Heart left ventricle (tissue), 13 donors: ENCODE measurements around the gene MAP2K5.

Source experiments
- POLR2A ChIP-seq, 2 donors: fragments of 450-650 bp; IDR thresholded peaks; one replicate each; pipeline ENCODE4 v1.6.1; 2017; ENCODE audit warnings: antibody characterized with exemption in 2 of 2, mild to moderate bottlenecking in 2 of 2, moderate library complexity in 2 of 2
- TF ChIP-seq, protein P1 (sequence below), 12 donors: fragments of 200-600 bp; sonication (generic) in 4 of 12; IDR thresholded peaks; one replicate each; pipeline versions ENCODE4 v1.5.0 to v1.8.0; 2018 to 2022; ENCODE audit warnings: antibody characterized with exemption in 12 of 12, mild to moderate bottlenecking in 5 of 12
- donor health status: ischemic (EF 13 %, LVEDD 7.1; RV severe dilation, severe dysfunction).
- donor health status: DM: no; HTN: yes; CAD: no.
- donor health status: DM: no; HTN: no; CAD: no.
- donor health status: ischemic (EF 25% LVEDD 6.9; RV normal size, moderate dysfunction).
- donor health status: ischemic (EF 25% LVEDD 5.7; RV mildly dilated, moderate dysfunction).
- donor health status: ischemic (EF 35%, LVEDD 5.7; RV mildly dilated, moderate dysfunction).
- donor health status: nonischemic (EF 11% LVEDD 7.7; RV severe dilation, severe dysfunction).
- donor health status: DM: yes; HTN: yes; CAD: no.
- donor health status: PGD.
- donor health status: ischemic (EF 29% LVEDD 5.4; RV normal size, mild dysfunction).
- donor health status: nonischemic (EF 23%, LVEDD 6.1; RV moderate dilation, normal function).

DNA sequence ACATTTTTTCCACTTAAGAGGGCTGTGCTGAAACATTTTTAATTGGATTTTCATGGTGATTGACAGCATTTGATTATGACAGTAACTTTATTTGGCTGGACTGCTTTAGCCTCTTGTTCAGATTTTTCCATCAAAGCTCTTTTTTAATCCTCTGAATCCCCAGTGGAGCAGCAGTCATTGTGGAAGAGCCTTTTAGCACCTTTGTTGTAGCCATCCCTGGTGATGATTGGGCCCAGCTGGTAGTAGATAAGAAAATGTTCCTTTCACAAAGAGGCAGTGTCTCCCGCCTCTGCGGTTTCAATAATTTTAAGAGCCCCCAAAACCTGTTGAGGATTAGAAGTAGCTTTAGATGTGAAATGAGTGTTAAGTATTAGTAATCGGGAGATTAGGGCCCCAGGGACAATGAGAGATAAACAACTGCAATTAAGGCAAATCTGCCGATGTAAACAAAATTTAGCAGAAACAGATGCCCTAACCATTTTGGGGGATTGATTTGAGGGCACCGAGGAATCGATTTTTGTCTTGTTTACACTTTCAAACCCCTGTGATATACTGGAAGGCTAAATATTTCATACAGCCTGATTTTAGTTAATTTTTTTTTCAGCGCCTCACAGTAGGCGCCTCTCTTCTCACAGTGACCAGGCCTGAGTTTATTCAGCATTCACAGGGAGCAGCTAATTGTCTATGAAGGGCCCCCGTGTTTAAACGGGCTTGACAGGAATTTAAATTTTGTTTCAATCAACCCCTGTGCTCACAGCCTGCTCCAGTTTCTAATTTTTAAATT is 239.6 kb downstream of the MAP2K5 start:
- TF ChIP-seq, protein P1, sequence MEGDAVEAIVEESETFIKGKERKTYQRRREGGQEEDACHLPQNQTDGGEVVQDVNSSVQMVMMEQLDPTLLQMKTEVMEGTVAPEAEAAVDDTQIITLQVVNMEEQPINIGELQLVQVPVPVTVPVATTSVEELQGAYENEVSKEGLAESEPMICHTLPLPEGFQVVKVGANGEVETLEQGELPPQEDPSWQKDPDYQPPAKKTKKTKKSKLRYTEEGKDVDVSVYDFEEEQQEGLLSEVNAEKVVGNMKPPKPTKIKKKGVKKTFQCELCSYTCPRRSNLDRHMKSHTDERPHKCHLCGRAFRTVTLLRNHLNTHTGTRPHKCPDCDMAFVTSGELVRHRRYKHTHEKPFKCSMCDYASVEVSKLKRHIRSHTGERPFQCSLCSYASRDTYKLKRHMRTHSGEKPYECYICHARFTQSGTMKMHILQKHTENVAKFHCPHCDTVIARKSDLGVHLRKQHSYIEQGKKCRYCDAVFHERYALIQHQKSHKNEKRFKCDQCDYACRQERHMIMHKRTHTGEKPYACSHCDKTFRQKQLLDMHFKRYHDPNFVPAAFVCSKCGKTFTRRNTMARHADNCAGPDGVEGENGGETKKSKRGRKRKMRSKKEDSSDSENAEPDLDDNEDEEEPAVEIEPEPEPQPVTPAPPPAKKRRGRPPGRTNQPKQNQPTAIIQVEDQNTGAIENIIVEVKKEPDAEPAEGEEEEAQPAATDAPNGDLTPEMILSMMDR (IDR thresholded peaks at IDR 0.05): no peak
- no peak for TF ChIP-seq POLR2A (IDR thresholded peaks at IDR 0.05)
